ENCODE results near the gene ATF3.

DNA sequence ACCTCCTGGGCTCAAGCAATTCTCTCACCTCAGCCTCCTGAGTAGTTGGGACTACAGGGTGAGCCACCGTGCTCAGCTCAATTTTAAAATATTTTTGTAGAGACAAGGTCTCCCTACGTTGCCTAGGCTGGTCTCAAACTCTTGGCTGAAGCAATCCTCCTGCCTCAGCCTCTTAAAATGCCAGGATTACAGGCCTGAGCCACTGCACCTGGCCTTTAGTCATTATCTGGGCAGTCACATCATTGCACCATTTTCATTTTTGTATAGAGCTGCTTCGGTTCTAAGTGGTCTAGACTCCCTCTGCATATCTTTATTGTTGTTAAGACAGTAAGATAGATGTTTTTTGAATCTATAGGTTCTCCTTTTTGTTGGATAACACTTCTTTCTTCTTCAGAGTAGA is 39.9 kb downstream of the ATF3 start:
- TF ChIP-seq, protein P1, sequence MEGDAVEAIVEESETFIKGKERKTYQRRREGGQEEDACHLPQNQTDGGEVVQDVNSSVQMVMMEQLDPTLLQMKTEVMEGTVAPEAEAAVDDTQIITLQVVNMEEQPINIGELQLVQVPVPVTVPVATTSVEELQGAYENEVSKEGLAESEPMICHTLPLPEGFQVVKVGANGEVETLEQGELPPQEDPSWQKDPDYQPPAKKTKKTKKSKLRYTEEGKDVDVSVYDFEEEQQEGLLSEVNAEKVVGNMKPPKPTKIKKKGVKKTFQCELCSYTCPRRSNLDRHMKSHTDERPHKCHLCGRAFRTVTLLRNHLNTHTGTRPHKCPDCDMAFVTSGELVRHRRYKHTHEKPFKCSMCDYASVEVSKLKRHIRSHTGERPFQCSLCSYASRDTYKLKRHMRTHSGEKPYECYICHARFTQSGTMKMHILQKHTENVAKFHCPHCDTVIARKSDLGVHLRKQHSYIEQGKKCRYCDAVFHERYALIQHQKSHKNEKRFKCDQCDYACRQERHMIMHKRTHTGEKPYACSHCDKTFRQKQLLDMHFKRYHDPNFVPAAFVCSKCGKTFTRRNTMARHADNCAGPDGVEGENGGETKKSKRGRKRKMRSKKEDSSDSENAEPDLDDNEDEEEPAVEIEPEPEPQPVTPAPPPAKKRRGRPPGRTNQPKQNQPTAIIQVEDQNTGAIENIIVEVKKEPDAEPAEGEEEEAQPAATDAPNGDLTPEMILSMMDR (IDR thresholded peaks at IDR 0.05; ENCODE audit: low read length), result no peak
- TF ChIP-seq EZH2 (IDR thresholded peaks at IDR 0.05; ENCODE audit: borderline replicate concordance, low read length), result no peak

Measured in OCI-LY1 (cell line).